Measurements from ENCODE around the gene FGFR2.

The FGFR2 gene

GRCh38 chr10:121495719-121496118 lies 102.5 kb downstream of the FGFR2 start:
- Histone ChIP-seq H3K27ac (ENCODE audit: low read depth, low read length) (no peak overlapping the region), H3K4me1 (ENCODE audit: control insufficient read depth, low read length) (no peaks in the 10 kb centered on the region), H3K9me3 (ENCODE audit: control insufficient read depth, insufficient read depth, low read length) (no peaks in the 10 kb centered on the region), H3K4me2 (ENCODE audit: low read length) (no peak overlapping the region), H3F3A (ENCODE audit: control insufficient read depth, insufficient read depth) (no peaks in the 10 kb centered on the region), H4K20me1 (ENCODE audit: control insufficient read depth, insufficient read depth, low read depth, low read length) (no peaks in the 10 kb centered on the region), H3K9me2 (replicated peaks; ENCODE audit: control insufficient read depth, low read length) (no peaks in the 10 kb centered on the region), H3K79me2 (ENCODE audit: control insufficient read depth, low read length) (no peaks in the 10 kb centered on the region), H3K4me3 (ENCODE audit: low read length) (no peak overlapping the region), H3K27me3 (ENCODE audit: control insufficient read depth, low read length) (no peaks in the 10 kb centered on the region), H3K36me3 (ENCODE audit: control insufficient read depth, low read length) (no peaks in the 10 kb centered on the region)
- TF ChIP-seq EZH2phosphoT487 (IDR thresholded peaks at IDR 0.05; ENCODE audit: borderline replicate concordance, low read length) (no peak), CTCF (IDR thresholded peaks at IDR 0.05; ENCODE audit: low read depth, low read length, poor library complexity, severe bottlenecking) (no peak)

DNA sequence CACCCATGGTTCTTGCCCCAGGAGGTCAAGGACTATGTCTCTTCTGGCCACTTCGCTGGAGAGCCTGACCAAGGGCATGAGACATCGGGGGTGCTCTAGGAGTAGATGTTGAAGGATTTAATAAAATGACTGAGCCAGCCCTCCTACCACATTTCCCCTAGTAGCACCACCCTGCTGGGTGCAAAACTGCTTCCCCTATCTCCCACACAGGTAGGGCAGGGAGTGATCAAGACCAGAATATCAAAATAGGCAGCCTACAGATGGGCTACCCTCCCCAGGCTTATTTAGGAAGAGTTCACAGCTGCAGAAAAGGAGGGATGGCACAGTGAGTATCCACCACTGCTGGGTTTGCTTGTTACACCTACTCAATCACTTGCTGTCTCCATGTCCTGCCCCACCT lies 103.9 kb downstream of the FGFR2 start:
- Histone ChIP-seq H3K79me2 (ENCODE audit: control insufficient read depth, low read length) (no peaks in the 10 kb centered on the region), H3K9me3 (ENCODE audit: control insufficient read depth, insufficient read depth, low read length) (no peaks in the 10 kb centered on the region), H3F3A (ENCODE audit: control insufficient read depth, insufficient read depth) (no peaks in the 10 kb centered on the region), H3K9me2 (replicated peaks; ENCODE audit: control insufficient read depth, low read length) (no peaks in the 10 kb centered on the region), H3K4me3 (ENCODE audit: low read length) (no peak overlapping the region), H3K4me1 (ENCODE audit: control insufficient read depth, low read length) (no peaks in the 10 kb centered on the region), H4K20me1 (ENCODE audit: control insufficient read depth, insufficient read depth, low read depth, low read length) (no peaks in the 10 kb centered on the region), H3K36me3 (ENCODE audit: control insufficient read depth, low read length) (no peaks in the 10 kb centered on the region), H3K4me2 (ENCODE audit: low read length) (no peak overlapping the region), H3K27me3 (ENCODE audit: control insufficient read depth, low read length) (no peaks in the 10 kb centered on the region), H3K27ac (ENCODE audit: low read depth, low read length) (no peak overlapping the region)
- TF ChIP-seq EZH2phosphoT487 (IDR thresholded peaks at IDR 0.05; ENCODE audit: borderline replicate concordance, low read length): no peak

DNA sequence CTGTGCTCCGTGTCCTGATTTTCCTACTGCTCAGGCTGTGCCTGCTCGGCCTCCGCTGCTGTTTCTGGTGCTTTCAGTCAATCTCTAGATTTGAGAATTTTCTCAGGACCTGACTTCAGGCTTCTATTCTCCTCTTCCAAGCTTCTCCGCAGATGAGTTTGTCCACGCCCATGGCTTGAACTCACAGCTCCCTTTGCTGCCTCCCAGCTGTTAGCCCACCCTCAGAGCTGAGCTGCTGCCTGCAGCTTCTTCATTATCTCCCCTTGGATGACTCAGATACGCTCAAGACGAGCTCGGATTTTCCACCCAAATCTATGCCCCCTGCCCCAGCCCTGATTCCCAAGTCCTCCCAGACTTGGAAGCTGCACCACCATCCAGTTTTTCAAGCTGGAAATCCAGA lies 104.7 kb downstream of the FGFR2 start:
- TF ChIP-seq EZH2phosphoT487 (IDR thresholded peaks at IDR 0.05; ENCODE audit: borderline replicate concordance, low read length): no peak
- TF ChIP-seq CTCF (IDR thresholded peaks at IDR 0.05; ENCODE audit: low read depth, low read length, poor library complexity, severe bottlenecking): no peak
- no peaks in the 10 kb centered on the region for H3K9me3 ChIP-seq (ENCODE audit: control insufficient read depth, insufficient read depth, low read length)
- H3K27me3 ChIP-seq (ENCODE audit: control insufficient read depth, low read length): no peaks in the 10 kb centered on the region
- H3K4me2 ChIP-seq (ENCODE audit: low read length): no peak overlapping the region
- no peaks in the 10 kb centered on the region for H3K9me2 ChIP-seq (replicated peaks; ENCODE audit: control insufficient read depth, low read length)
- H3F3A ChIP-seq (ENCODE audit: control insufficient read depth, insufficient read depth): no peaks in the 10 kb centered on the region
- no peaks in the 10 kb centered on the region for H3K79me2 ChIP-seq (ENCODE audit: control insufficient read depth, low read length)
- H3K27ac ChIP-seq (ENCODE audit: low read depth, low read length): no peak overlapping the region
- H4K20me1 ChIP-seq (ENCODE audit: control insufficient read depth, insufficient read depth, low read depth, low read length): no peaks in the 10 kb centered on the region
- no peak overlapping the region for H3K4me3 ChIP-seq (ENCODE audit: low read length)
- no peaks in the 10 kb centered on the region for H3K36me3 ChIP-seq (ENCODE audit: control insufficient read depth, low read length)
- no peaks in the 10 kb centered on the region for H3K4me1 ChIP-seq (ENCODE audit: control insufficient read depth, low read length)

- Histone ChIP-seq H3K79me2 (ENCODE audit: control insufficient read depth, low read length) (no peaks in the 10 kb centered on the region), H4K20me1 (ENCODE audit: control insufficient read depth, insufficient read depth, low read depth, low read length) (no peaks in the 10 kb centered on the region), H3F3A (ENCODE audit: control insufficient read depth, insufficient read depth) (no peaks in the 10 kb centered on the region), H3K9me3 (ENCODE audit: control insufficient read depth, insufficient read depth, low read length) (no peaks in the 10 kb centered on the region), H3K4me2 (ENCODE audit: low read length) (no peak overlapping the region), H3K4me3 (ENCODE audit: low read length) (no peak overlapping the region), H3K4me1 (ENCODE audit: control insufficient read depth, low read length) (no peaks in the 10 kb centered on the region), H3K27ac (ENCODE audit: low read depth, low read length) (no peak overlapping the region), H3K9me2 (replicated peaks; ENCODE audit: control insufficient read depth, low read length) (no peaks in the 10 kb centered on the region), H3K36me3 (ENCODE audit: control insufficient read depth, low read length) (no peaks in the 10 kb centered on the region), H3K27me3 (ENCODE audit: control insufficient read depth, low read length) (no peaks in the 10 kb centered on the region)
- TF ChIP-seq EZH2phosphoT487 (IDR thresholded peaks at IDR 0.05; ENCODE audit: borderline replicate concordance, low read length): no peak
- no peak for TF ChIP-seq CTCF (IDR thresholded peaks at IDR 0.05; ENCODE audit: low read depth, low read length, poor library complexity, severe bottlenecking)
Measured at GRCh38 chr10:121490871-121491519, 107.2 kb downstream of the FGFR2 start.
